HG03196 (cell line): ENCODE results near the gene CDH11.

Experiments
- ATAC-seq: cut with Tn5 transposase; IDR thresholded peaks from one replicate; pipeline ENCODE4 v1.9.1; 2021; ENCODE audit not compliant: unreplicated experiment

The CDH11 gene

GRCh38 chr16:64983963-64984362, 137.9 kb downstream of the CDH11 start:
- no peak for ATAC-seq

GRCh38 chr16:64983231-64983630, 138.6 kb downstream of the CDH11 start:
- no peak for ATAC-seq

GRCh38 chr16:64982581-64982980, 139.3 kb downstream of the CDH11 start:
- ATAC-seq: no peak

GRCh38 chr16:64981568-64982281, 140.1 kb downstream of the CDH11 start:
- no peak for ATAC-seq

GRCh38 chr16:64977206-64977920, 144.5 kb downstream of the CDH11 start:
- no peak for ATAC-seq

GRCh38 chr16:64975821-64976220, 146.0 kb downstream of the CDH11 start:
- no peak for ATAC-seq

GRCh38 chr16:64974381-64974780, 147.5 kb downstream of the CDH11 start:
- ATAC-seq: no peak

GRCh38 chr16:64973171-64973570, 148.7 kb downstream of the CDH11 start:
- ATAC-seq: no peak

- no peak for ATAC-seq
Observed at GRCh38 chr16:64971171-64971570, 150.7 kb downstream of the CDH11 start.

- ATAC-seq: no peak
Observed at GRCh38 chr16:64969221-64969620, 152.6 kb downstream of the CDH11 start.

GRCh38 chr16:64968539-64968938, 153.3 kb downstream of the CDH11 start:
- ATAC-seq: no peak

- ATAC-seq: no peak
Observed at GRCh38 chr16:64964126-64964540, 157.7 kb downstream of the CDH11 start.

GRCh38 chr16:64962786-64963185, 159.1 kb downstream of the CDH11 start:
- ATAC-seq: no peak

- ATAC-seq: no peak
Observed at GRCh38 chr16:64957246-64957645, 164.6 kb downstream of the CDH11 start.

GRCh38 chr16:64952177-64952576, 169.7 kb downstream of the CDH11 start:
- no peak for ATAC-seq

GRCh38 chr16:64951193-64951592, 170.7 kb downstream of the CDH11 start:
- ATAC-seq: no peak

GRCh38 chr16:64950731-64951130, 171.1 kb downstream of the CDH11 start:
- ATAC-seq: no peak

GRCh38 chr16:64950262-64950661, 171.6 kb downstream of the CDH11 start:
- no peak for ATAC-seq

GRCh38 chr16:64948056-64948455, 173.8 kb downstream of the CDH11 start:
- ATAC-seq: no peak

- ATAC-seq: no peak
Observed at GRCh38 chr16:64947651-64948050, 174.2 kb downstream of the CDH11 start.

- no peak for ATAC-seq
Observed at GRCh38 chr16:64933885-64934284, 188.0 kb downstream of the CDH11 start.

GRCh38 chr16:64926476-64926875, 195.4 kb downstream of the CDH11 start:
- ATAC-seq: no peak

- ATAC-seq: no peak
Observed at GRCh38 chr16:64925166-64925565, 196.7 kb downstream of the CDH11 start.
